ENCODE results near the gene CCDC30. TPM values are rescaled to one million over a fixed set of nuclear protein-coding genes. Genes with fewer than 3 reads are reported as not detected.

Gene CCDC30
- total and polyA plus RNA-seq, 9 of the 15 experiments (the other 6 are each of a cell fraction or from before 2014, with no cell fraction given), result 0.05 to 0.91 (median 0.24) TPM

- TF ChIP-seq AFF1 (IDR thresholded peaks at IDR 0.05; ENCODE audit: low read depth in 1 of 2, partially characterized antibody in 2 of 2) (no peak), COPS2 (conservative IDR thresholded peaks at IDR 0.05) (no peak), DIDO1 (tag; IDR thresholded peaks at IDR 0.05; ENCODE audit: low read depth) (no peak), CBX3 (IDR thresholded peaks at IDR 0.05; ENCODE audit: borderline replicate concordance in 1 of 2, low read length in 2 of 2) (0 out of 3 replicates have a peak, but pooled peaks of 1 of the 2 experiments have one; percentile 33), LCOR (CRISPR knock-in tag; IDR thresholded peaks at IDR 0.05) (no peak), THAP7 (CRISPR knock-in tag; IDR thresholded peaks at IDR 0.05) (no peak), TCF3 (CRISPR knock-in tag; IDR thresholded peaks at IDR 0.05) (no peak), SP2 (IDR thresholded peaks at IDR 0.05; ENCODE audit: extremely low read depth, low read depth, low read length, poor library complexity, severe bottlenecking) (no peak), NEUROD1 (IDR thresholded peaks at IDR 0.05; ENCODE audit: borderline replicate concordance, low read depth, low read length, partially characterized antibody) (no peak), PRPF4 (IDR thresholded peaks at IDR 0.05; ENCODE audit: insufficient read depth, low read depth, low read length, poor library complexity, severe bottlenecking) (no peak), CBFA2T2 (conservative IDR thresholded peaks at IDR 0.05) (no peak), ZNF699 (CRISPR knock-in tag; IDR thresholded peaks at IDR 0.05; ENCODE audit: insufficient replicate concordance) (no peak), NR4A1 (CRISPR knock-in tag; IDR thresholded peaks at IDR 0.05) (no peak), NR4A1 (tag; IDR thresholded peaks at IDR 0.05) (no peak), SMARCC2 (IDR thresholded peaks at IDR 0.05; ENCODE audit: low read depth) (no peak), ZNF197 (CRISPR knock-in tag; IDR thresholded peaks at IDR 0.05; ENCODE audit: low read depth) (no peak), SLC30A9 (CRISPR knock-in tag; IDR thresholded peaks at IDR 0.05) (no peak)
- TF ChIP-seq, protein P1, sequence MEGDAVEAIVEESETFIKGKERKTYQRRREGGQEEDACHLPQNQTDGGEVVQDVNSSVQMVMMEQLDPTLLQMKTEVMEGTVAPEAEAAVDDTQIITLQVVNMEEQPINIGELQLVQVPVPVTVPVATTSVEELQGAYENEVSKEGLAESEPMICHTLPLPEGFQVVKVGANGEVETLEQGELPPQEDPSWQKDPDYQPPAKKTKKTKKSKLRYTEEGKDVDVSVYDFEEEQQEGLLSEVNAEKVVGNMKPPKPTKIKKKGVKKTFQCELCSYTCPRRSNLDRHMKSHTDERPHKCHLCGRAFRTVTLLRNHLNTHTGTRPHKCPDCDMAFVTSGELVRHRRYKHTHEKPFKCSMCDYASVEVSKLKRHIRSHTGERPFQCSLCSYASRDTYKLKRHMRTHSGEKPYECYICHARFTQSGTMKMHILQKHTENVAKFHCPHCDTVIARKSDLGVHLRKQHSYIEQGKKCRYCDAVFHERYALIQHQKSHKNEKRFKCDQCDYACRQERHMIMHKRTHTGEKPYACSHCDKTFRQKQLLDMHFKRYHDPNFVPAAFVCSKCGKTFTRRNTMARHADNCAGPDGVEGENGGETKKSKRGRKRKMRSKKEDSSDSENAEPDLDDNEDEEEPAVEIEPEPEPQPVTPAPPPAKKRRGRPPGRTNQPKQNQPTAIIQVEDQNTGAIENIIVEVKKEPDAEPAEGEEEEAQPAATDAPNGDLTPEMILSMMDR (IDR thresholded peaks at IDR 0.05 in 2 of 3, conservative IDR thresholded peaks at IDR 0.05 in 1 of 3; ENCODE audit: insufficient read depth in 2 of 3, low read depth in 1 of 3, low read length in 3 of 3), result no peak
- TF ChIP-seq, protein P2, sequence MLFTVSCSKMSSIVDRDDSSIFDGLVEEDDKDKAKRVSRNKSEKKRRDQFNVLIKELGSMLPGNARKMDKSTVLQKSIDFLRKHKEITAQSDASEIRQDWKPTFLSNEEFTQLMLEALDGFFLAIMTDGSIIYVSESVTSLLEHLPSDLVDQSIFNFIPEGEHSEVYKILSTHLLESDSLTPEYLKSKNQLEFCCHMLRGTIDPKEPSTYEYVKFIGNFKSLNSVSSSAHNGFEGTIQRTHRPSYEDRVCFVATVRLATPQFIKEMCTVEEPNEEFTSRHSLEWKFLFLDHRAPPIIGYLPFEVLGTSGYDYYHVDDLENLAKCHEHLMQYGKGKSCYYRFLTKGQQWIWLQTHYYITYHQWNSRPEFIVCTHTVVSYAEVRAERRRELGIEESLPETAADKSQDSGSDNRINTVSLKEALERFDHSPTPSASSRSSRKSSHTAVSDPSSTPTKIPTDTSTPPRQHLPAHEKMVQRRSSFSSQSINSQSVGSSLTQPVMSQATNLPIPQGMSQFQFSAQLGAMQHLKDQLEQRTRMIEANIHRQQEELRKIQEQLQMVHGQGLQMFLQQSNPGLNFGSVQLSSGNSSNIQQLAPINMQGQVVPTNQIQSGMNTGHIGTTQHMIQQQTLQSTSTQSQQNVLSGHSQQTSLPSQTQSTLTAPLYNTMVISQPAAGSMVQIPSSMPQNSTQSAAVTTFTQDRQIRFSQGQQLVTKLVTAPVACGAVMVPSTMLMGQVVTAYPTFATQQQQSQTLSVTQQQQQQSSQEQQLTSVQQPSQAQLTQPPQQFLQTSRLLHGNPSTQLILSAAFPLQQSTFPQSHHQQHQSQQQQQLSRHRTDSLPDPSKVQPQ (CRISPR knock-in tag; IDR thresholded peaks at IDR 0.05; ENCODE audit: borderline replicate concordance), result no peak
Measured at GRCh38 chr1:42506576-42506975, 43.5 kb downstream of the CCDC30 start (continued).
